ENCODE results near the gene CHIA. TPM values are rescaled to one million over a fixed set of nuclear protein-coding genes. Genes with fewer than 3 reads are reported as not detected.

The CHIA gene
- total RNA-seq, 1 experiment from 2014 or later: not detected

DNA sequence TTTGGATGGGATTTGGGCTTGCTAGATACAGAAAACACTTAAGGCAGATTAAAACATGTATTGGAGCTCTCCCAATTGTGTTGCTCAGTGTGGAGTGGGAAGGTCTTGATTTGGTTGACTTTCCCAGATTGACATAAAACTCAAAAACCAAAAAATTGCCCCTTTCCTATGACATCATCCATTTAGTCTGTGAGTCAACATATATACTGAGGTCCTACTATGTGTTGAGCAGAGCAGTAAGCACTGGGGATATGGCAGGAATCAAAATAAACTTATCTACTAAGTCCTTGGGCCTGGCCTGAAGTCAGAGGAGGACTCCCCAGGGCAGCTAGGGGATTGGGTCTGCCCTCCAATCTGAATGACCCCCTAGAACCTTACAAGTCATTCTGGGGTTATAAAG is 61.0 kb downstream of the CHIA start:
- Histone ChIP-seq H3K9me3 (ENCODE audit: control insufficient read depth in 1 of 2, insufficient read depth in 1 of 2, low read depth in 1 of 2, low read length in 2 of 2) (no peaks in the 10 kb centered on the region), H2AFZ (ENCODE audit: low read depth, low read length, poor library complexity, severe bottlenecking) (no peak overlapping the region), H3K9me2 (ENCODE audit: insufficient read depth) (no peaks in the 10 kb centered on the region), H3K27ac (ENCODE audit: low read depth, low read length) (no peak overlapping the region), H3K9ac (ENCODE audit: low read length) (no peak overlapping the region), H3K4me3 (replicated peaks in 1 of 2; ENCODE audit: low read depth in 1 of 2, low read length in 2 of 2) (no peak overlapping the region), H3K79me2 (ENCODE audit: insufficient read depth, low read length) (no peaks in the 10 kb centered on the region), H3K4me1 (ENCODE audit: control insufficient read depth in 1 of 2, insufficient read depth in 2 of 2, low read length in 2 of 2) (peaks cover 1 to 2% of the 10 kb centered on the region in 2 experiments; a peak in 2 of 4 replicates), H3K4me2 (ENCODE audit: low read length) (no peak overlapping the region), H3K36me3 (ENCODE audit: control insufficient read depth in 1 of 2, insufficient read depth in 2 of 2, low read length in 2 of 2) (no peaks in the 10 kb centered on the region), H3K27me3 (ENCODE audit: insufficient read depth, low read length) (no peaks in the 10 kb centered on the region), H4K20me1 (ENCODE audit: insufficient read depth) (no peaks in the 10 kb centered on the region)
- BruUV-seq (replicated peaks): no TSS peak
- ChIA-PET CTCF (no interaction called here), RAD21 (ENCODE audit: low non-redundant PET in 1 of 2, low total read pairs in 2 of 2, uncharacterized antibody in 2 of 2, unreplicated experiment in 2 of 2) (interaction anchor here in 1 of 2 experiments (0.6 kb wide), 1 partner anchor 9 kb away, joined by 5 read pairs; no protein-coding TSS in a partner anchor), POLR2A (no interaction called here)
- ATAC-seq: no peak
- TF ChIP-seq SRF (IDR thresholded peaks at IDR 0.05; ENCODE audit: low read depth): no peak
- TF ChIP-seq, protein P1, sequence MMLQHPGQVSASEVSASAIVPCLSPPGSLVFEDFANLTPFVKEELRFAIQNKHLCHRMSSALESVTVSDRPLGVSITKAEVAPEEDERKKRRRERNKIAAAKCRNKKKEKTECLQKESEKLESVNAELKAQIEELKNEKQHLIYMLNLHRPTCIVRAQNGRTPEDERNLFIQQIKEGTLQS (IDR thresholded peaks at IDR 0.05): no peak
- TF ChIP-seq ZNF274 (IDR thresholded peaks at IDR 0.05; ENCODE audit: low read depth, low read length): no peak
- no peak for TF ChIP-seq RAD21 (IDR thresholded peaks at IDR 0.05; ENCODE audit: low read depth)
- no peak for TF ChIP-seq POLR2AphosphoS5 (IDR thresholded peaks at IDR 0.05; ENCODE audit: low read depth, low read length)
- TF ChIP-seq, protein P2, sequence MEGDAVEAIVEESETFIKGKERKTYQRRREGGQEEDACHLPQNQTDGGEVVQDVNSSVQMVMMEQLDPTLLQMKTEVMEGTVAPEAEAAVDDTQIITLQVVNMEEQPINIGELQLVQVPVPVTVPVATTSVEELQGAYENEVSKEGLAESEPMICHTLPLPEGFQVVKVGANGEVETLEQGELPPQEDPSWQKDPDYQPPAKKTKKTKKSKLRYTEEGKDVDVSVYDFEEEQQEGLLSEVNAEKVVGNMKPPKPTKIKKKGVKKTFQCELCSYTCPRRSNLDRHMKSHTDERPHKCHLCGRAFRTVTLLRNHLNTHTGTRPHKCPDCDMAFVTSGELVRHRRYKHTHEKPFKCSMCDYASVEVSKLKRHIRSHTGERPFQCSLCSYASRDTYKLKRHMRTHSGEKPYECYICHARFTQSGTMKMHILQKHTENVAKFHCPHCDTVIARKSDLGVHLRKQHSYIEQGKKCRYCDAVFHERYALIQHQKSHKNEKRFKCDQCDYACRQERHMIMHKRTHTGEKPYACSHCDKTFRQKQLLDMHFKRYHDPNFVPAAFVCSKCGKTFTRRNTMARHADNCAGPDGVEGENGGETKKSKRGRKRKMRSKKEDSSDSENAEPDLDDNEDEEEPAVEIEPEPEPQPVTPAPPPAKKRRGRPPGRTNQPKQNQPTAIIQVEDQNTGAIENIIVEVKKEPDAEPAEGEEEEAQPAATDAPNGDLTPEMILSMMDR (IDR thresholded peaks at IDR 0.05 in 2 of 3, conservative IDR thresholded peaks at IDR 0.05 in 1 of 3; ENCODE audit: borderline replicate concordance in 1 of 3, insufficient read depth in 1 of 3, low read depth in 2 of 3, low read length in 2 of 3): no peak
- TF ChIP-seq FOSL1 (IDR thresholded peaks at IDR 0.05; ENCODE audit: low read depth): no peak
- TF ChIP-seq POLR2A (IDR thresholded peaks at IDR 0.05; ENCODE audit: borderline replicate concordance, extremely low read depth, insufficient read depth, insufficient read length): no peak
- TF ChIP-seq YY1 (IDR thresholded peaks at IDR 0.05; ENCODE audit: extremely low read depth, insufficient replicate concordance, low read depth, low read length): no peak
- no peak for TF ChIP-seq TCF7L2 (IDR thresholded peaks at IDR 0.05; ENCODE audit: borderline replicate concordance, extremely low read depth, insufficient read depth, insufficient read length)
- TF ChIP-seq, protein P3, sequence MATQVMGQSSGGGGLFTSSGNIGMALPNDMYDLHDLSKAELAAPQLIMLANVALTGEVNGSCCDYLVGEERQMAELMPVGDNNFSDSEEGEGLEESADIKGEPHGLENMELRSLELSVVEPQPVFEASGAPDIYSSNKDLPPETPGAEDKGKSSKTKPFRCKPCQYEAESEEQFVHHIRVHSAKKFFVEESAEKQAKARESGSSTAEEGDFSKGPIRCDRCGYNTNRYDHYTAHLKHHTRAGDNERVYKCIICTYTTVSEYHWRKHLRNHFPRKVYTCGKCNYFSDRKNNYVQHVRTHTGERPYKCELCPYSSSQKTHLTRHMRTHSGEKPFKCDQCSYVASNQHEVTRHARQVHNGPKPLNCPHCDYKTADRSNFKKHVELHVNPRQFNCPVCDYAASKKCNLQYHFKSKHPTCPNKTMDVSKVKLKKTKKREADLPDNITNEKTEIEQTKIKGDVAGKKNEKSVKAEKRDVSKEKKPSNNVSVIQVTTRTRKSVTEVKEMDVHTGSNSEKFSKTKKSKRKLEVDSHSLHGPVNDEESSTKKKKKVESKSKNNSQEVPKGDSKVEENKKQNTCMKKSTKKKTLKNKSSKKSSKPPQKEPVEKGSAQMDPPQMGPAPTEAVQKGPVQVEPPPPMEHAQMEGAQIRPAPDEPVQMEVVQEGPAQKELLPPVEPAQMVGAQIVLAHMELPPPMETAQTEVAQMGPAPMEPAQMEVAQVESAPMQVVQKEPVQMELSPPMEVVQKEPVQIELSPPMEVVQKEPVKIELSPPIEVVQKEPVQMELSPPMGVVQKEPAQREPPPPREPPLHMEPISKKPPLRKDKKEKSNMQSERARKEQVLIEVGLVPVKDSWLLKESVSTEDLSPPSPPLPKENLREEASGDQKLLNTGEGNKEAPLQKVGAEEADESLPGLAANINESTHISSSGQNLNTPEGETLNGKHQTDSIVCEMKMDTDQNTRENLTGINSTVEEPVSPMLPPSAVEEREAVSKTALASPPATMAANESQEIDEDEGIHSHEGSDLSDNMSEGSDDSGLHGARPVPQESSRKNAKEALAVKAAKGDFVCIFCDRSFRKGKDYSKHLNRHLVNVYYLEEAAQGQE (IDR thresholded peaks at IDR 0.05; ENCODE audit: low read depth): no peak
- TF ChIP-seq EGR1 (IDR thresholded peaks at IDR 0.05; ENCODE audit: low read depth): no peak
- TF ChIP-seq, protein P4, sequence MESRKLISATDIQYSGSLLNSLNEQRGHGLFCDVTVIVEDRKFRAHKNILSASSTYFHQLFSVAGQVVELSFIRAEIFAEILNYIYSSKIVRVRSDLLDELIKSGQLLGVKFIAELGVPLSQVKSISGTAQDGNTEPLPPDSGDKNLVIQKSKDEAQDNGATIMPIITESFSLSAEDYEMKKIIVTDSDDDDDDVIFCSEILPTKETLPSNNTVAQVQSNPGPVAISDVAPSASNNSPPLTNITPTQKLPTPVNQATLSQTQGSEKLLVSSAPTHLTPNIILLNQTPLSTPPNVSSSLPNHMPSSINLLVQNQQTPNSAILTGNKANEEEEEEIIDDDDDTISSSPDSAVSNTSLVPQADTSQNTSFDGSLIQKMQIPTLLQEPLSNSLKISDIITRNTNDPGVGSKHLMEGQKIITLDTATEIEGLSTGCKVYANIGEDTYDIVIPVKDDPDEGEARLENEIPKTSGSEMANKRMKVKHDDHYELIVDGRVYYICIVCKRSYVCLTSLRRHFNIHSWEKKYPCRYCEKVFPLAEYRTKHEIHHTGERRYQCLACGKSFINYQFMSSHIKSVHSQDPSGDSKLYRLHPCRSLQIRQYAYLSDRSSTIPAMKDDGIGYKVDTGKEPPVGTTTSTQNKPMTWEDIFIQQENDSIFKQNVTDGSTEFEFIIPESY (IDR thresholded peaks at IDR 0.05; ENCODE audit: extremely low read depth, insufficient replicate concordance, low read length): no peak
- no peak for TF ChIP-seq ZFX (IDR thresholded peaks at IDR 0.05)
- no peak for TF ChIP-seq JUND (IDR thresholded peaks at IDR 0.05)
- intact Hi-C loops (cut with micrococcal nuclease): no loop called here
- DNase-seq (ENCODE audit: low read depth, low spot score): no peak

Measured in HCT116 (cell line).